NCI-H1417 treated with DMSO at 0.1 percent for 48 hours (cell line): ENCODE measurements around the gene TSPO2.

ENCODE experiments used
- DNase-seq: peaks from one replicate; lab custom pipeline; 2025; lab: John Stamatoyannopoulos, UW

Gene TSPO2

GRCh38 chr6:41027799-41028560 is 14.3 kb upstream of the TSPO2 start:
- DNase-seq = no peak

GRCh38 chr6:41028561-41029412 is 13.5 kb upstream of the TSPO2 start:
- no peak for DNase-seq

GRCh38 chr6:41032830-41033229 is 9.4 kb upstream of the TSPO2 start:
- DNase-seq = no peak

GRCh38 chr6:41033776-41034175 is 8.5 kb upstream of the TSPO2 start:
- no peak for DNase-seq

- DNase-seq = no peak
Measured at GRCh38 chr6:41036186-41036585, 6.1 kb upstream of the TSPO2 start.

- DNase-seq = no peak
Measured at GRCh38 chr6:41036601-41037000, 5.7 kb upstream of the TSPO2 start.

- no peak for DNase-seq
Measured at GRCh38 chr6:41037107-41037900, 5.0 kb upstream of the TSPO2 start.

GRCh38 chr6:41038205-41038604 is 4.1 kb upstream of the TSPO2 start:
- no peak for DNase-seq

- DNase-seq = no peak
Measured at GRCh38 chr6:41039060-41039998, 2.9 kb upstream of the TSPO2 start, which contains the start of gene UNC5CL. Gene UNC5CL, minus strand, starts transcription at chr6:41039221. Its CDS starts 4,147 bp downstream, at chr6:41035074.

GRCh38 chr6:41040101-41040939 is 1.9 kb upstream of the TSPO2 start:
- DNase-seq = no peak

- DNase-seq = no peak
Measured at GRCh38 chr6:41040940-41041536, 1.2 kb upstream of the TSPO2 start.

- DNase-seq = no peak
Measured at GRCh38 chr6:41043151-41043550, 884 bp downstream of the TSPO2 start.

- DNase-seq = no peak
Measured at GRCh38 chr6:41045664-41046063, 3.4 kb downstream of the TSPO2 start.

GRCh38 chr6:41046084-41046483 is 3.8 kb downstream of the TSPO2 start:
- DNase-seq = no peak

GRCh38 chr6:41047306-41047705 is 5.0 kb downstream of the TSPO2 start:
- DNase-seq = no peak

GRCh38 chr6:41047745-41048732 is 5.8 kb downstream of the TSPO2 start:
- DNase-seq = no peak

- DNase-seq = no peak
Measured at GRCh38 chr6:41049521-41049920, 7.3 kb downstream of the TSPO2 start.

- no peak for DNase-seq
Measured at GRCh38 chr6:41049955-41050354, 7.7 kb downstream of the TSPO2 start.

- no peak for DNase-seq
Measured at GRCh38 chr6:41050536-41050935, 8.3 kb downstream of the TSPO2 start.
